HAP-1 (cell line): ENCODE results near the gene GRK4.

Experiments
- DNase-seq, 2 experiments: peaks; one replicate each; pipeline ENCODE4 v3.0.0-alpha.2; 2016 to 2020; ENCODE audit warnings: low spot score in 2 of 2
- H3K27me3 ChIP-seq: fragments of 250-450 bp; sonication (Bioruptor Pico); 2 replicates; pipeline ENCODE4 v1.5.1; 2020; ENCODE audit warnings: low read depth, mild to moderate bottlenecking, moderate library complexity
- H3K36me3 ChIP-seq: fragments of 250-450 bp; sonication (Bioruptor Pico); replicated peaks from 2 replicates; pipeline ENCODE4 v1.5.1; 2020; ENCODE audit warnings: mild to moderate bottlenecking
- H3K4me1 ChIP-seq: fragments of 250-450 bp; sonication (Bioruptor Pico); 2 replicates; pipeline ENCODE4 v1.5.1; 2020; ENCODE audit warnings: mild to moderate bottlenecking
- H3K4me3 ChIP-seq: fragments of 250-450 bp; sonication (Bioruptor Pico); 2 replicates; pipeline ENCODE4 v1.5.1; 2020; ENCODE audit warnings: mild to moderate bottlenecking, moderate library complexity
- H3K9me3 ChIP-seq: fragments of 250-450 bp; sonication (Bioruptor Pico); 2 replicates; pipeline ENCODE4 v1.5.1; 2020; ENCODE audit warnings: mild to moderate bottlenecking, moderate library complexity
- in situ Hi-C: fragments of 300-500 bp; cut with MboI; formaldehyde crosslinking; loops from 3 replicates; pipeline ENCODE4 v1.14.3; 2020; ENCODE audit warnings: low sequenced_read_pairs, inconsistent platforms, mixed read lengths

The GRK4 gene

GRCh38 chr4:3067473-3068001 is 104.2 kb downstream of the GRK4 start:
- no peak for DNase-seq
- H3K27me3 ChIP-seq = no peaks in the 10 kb centered on the region
- in situ Hi-C loops = no loop called here
- H3K36me3 ChIP-seq = no peaks in the 10 kb centered on the region
- no peaks in the 10 kb centered on the region for H3K4me1 ChIP-seq
- no peaks in the 10 kb centered on the region; the same call in 1 of the 2 replicates for H3K9me3 ChIP-seq
- no peak overlapping the region for H3K4me3 ChIP-seq

- in situ Hi-C loops = no loop called here
- Histone ChIP-seq H3K27me3 (no peaks in the 10 kb centered on the region), H3K4me3 (no peak overlapping the region), H3K9me3 (no peaks in the 10 kb centered on the region), H3K36me3 (no peaks in the 10 kb centered on the region), H3K4me1 (peaks cover 5% of the 10 kb centered on the region)
- no peak for DNase-seq
Measured at GRCh38 chr4:3069661-3070199, 106.4 kb downstream of the GRK4 start.

- Histone ChIP-seq H3K4me1 (peaks cover 5% of the 10 kb centered on the region), H3K36me3 (no peaks in the 10 kb centered on the region), H3K4me3 (no peak overlapping the region), H3K27me3 (no peaks in the 10 kb centered on the region), H3K9me3 (no peaks in the 10 kb centered on the region)
- in situ Hi-C loops = no loop called here
- DNase-seq = no peak
Measured at GRCh38 chr4:3070709-3071500, 107.5 kb downstream of the GRK4 start.

- Histone ChIP-seq H3K9me3 (no peaks in the 10 kb centered on the region), H3K4me3 (no peak overlapping the region), H3K27me3 (no peaks in the 10 kb centered on the region), H3K36me3 (no peaks in the 10 kb centered on the region), H3K4me1 (peaks cover 5% of the 10 kb centered on the region)
- no peak for DNase-seq
- in situ Hi-C loops = no loop called here
Measured at GRCh38 chr4:3071811-3072210, 108.4 kb downstream of the GRK4 start.

- H3K9me3 ChIP-seq = no peaks in the 10 kb centered on the region
- no peaks in the 10 kb centered on the region for H3K27me3 ChIP-seq
- H3K4me1 ChIP-seq = peaks cover 5% of the 10 kb centered on the region
- in situ Hi-C loops = no loop called here
- H3K4me3 ChIP-seq = peak overlapping the region; percentile 37
- DNase-seq = peak; percentile 16 to 74
- no peaks in the 10 kb centered on the region for H3K36me3 ChIP-seq
Measured at GRCh38 chr4:3073158-3074077, 110.0 kb downstream of the GRK4 start.

GRCh38 chr4:3074078-3074845 is 110.9 kb downstream of the GRK4 start, which contains the start of the genes HTT and HTT-AS:
Gene HTT (plus strand): TSS chr4:3074681. CDS start chr4:3074826, 145 bp downstream.
Gene HTT-AS (minus strand): TSS chr4:3074538.
- DNase-seq = peak; percentile 84 to 98
- peak within 1 kb of the TSS; percentile 100 for H3K4me3 ChIP-seq
- H3K27me3 ChIP-seq = no peaks in the 10 kb centered on the region
- peaks cover 5% of the 10 kb centered on the region for H3K4me1 ChIP-seq
- no peaks in the 10 kb centered on the region for H3K36me3 ChIP-seq
- in situ Hi-C loops = no loop called here
- no peaks in the 10 kb centered on the region for H3K9me3 ChIP-seq

- Histone ChIP-seq H3K9me3 (no peaks in the 10 kb centered on the region), H3K36me3 (no peaks in the 10 kb centered on the region), H3K27me3 (no peaks in the 10 kb centered on the region), H3K4me1 (peaks cover 5% of the 10 kb centered on the region), H3K4me3 (peak overlapping the region; percentile 100)
- in situ Hi-C loops = no loop called here
- peak; percentile 77 to 85 for DNase-seq
Measured at GRCh38 chr4:3074846-3075651, 111.7 kb downstream of the GRK4 start.

- Histone ChIP-seq H3K9me3 (no peaks in the 10 kb centered on the region), H3K4me1 (peaks cover 5% of the 10 kb centered on the region), H3K27me3 (no peaks in the 10 kb centered on the region), H3K4me3 (peak overlapping the region; percentile 100), H3K36me3 (no peaks in the 10 kb centered on the region)
- in situ Hi-C loops = no loop called here
- no peak for DNase-seq
Measured at GRCh38 chr4:3075652-3075981, 112.2 kb downstream of the GRK4 start.

GRCh38 chr4:3077796-3078195 is 114.4 kb downstream of the GRK4 start:
- peaks cover 5% of the 10 kb centered on the region for H3K4me1 ChIP-seq
- in situ Hi-C loops = no loop called here
- DNase-seq = no peak
- no peaks in the 10 kb centered on the region; the same call in 1 of the 2 replicates for H3K36me3 ChIP-seq
- no peaks in the 10 kb centered on the region for H3K27me3 ChIP-seq
- H3K9me3 ChIP-seq = no peaks in the 10 kb centered on the region
- H3K4me3 ChIP-seq = no peak overlapping the region

GRCh38 chr4:3079694-3080123 is 116.3 kb downstream of the GRK4 start:
- Histone ChIP-seq H3K4me1 (no peaks in the 10 kb centered on the region), H3K4me3 (no peak overlapping the region), H3K36me3 (no peaks in the 10 kb centered on the region; the same call in 1 of the 2 replicates), H3K9me3 (no peaks in the 10 kb centered on the region), H3K27me3 (no peaks in the 10 kb centered on the region)
- in situ Hi-C loops = no loop called here
- no peak for DNase-seq

- Histone ChIP-seq H3K9me3 (no peaks in the 10 kb centered on the region), H3K27me3 (no peaks in the 10 kb centered on the region), H3K4me1 (no peaks in the 10 kb centered on the region), H3K36me3 (peaks cover 5% of the 10 kb centered on the region; the same call in 1 of the 2 replicates), H3K4me3 (no peak overlapping the region)
- in situ Hi-C loops = no loop called here
- no peak for DNase-seq
Measured at GRCh38 chr4:3082925-3083515, 119.6 kb downstream of the GRK4 start.

GRCh38 chr4:3083732-3084131 is 120.4 kb downstream of the GRK4 start:
- peaks cover 8% of the 10 kb centered on the region; the same call in 1 of the 2 replicates for H3K36me3 ChIP-seq
- no peaks in the 10 kb centered on the region for H3K4me1 ChIP-seq
- in situ Hi-C loops = no loop called here
- no peak for DNase-seq
- H3K4me3 ChIP-seq = no peak overlapping the region
- no peaks in the 10 kb centered on the region for H3K27me3 ChIP-seq
- no peaks in the 10 kb centered on the region for H3K9me3 ChIP-seq
